Stimulated activated CD8-positive, alpha-beta memory T cell treated with anti-CD3 and anti-CD28 coated beads, Interleukin-7, amount 100 ng/mL, for 1 hour (primary cell): ENCODE measurements around the gene IFI6.
"Not testable (repeated sequence)": the region's sequence is repeated elsewhere in the genome, so short reads cannot be mapped to it uniquely, and the experiment has no call there.

Experiments
- DNase-seq, 2 donors: peaks; one replicate each; pipeline ENCODE4 v3.0.0-alpha.2; 2020; ENCODE audit warnings: low read depth in 2 of 2

Gene IFI6

DNA sequence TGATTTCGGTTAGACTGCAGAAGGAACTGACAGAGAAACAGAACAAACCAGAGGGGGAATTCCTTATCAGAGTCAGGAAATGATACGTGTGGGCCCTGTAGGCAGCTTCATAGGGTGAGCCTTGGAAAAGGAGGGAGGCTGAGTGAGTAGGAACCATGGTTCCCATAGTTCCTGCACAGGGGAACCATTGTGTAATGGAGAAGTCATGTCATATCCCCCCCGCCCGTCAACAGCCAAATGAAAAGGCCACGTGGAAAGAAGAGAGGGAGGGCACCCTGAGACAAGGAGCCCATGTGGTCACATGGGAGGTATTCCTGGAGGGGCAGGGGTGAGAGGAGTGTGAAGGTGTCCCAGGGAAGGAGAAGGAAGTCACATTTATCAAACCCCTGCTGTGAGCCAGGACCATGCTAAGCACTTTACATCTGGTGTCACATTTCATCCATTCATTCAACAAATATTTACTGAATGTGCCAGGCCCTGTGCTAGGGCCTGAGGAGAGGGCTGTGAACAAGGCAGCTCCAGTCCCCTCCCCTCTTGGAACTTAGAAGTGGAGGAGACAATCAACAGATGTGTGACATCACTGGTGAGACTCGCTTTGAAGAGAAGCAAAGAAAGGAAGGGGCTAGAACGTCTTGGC lies 21.3 kb downstream of the IFI6 start:
- no peak for DNase-seq

DNA sequence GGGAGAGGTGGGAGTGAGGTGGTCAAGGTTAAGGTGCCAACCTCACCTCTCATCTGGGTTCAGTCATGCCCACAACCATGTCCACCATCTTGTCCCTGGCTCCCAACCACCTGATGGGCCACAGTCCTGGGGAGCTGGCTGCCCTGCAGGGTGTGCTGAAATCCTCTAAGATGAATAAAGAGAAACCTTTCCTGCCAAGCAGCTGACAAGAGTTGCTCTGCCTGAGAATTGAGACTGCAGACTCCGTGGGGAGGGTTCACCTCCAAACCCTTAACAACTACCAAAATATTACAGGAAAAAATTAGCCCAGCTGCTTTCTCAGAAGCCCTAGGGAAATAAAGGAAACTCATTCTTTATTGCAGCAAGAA lies 21.8 kb downstream of the IFI6 start:
- DNase-seq = no peak

DNA sequence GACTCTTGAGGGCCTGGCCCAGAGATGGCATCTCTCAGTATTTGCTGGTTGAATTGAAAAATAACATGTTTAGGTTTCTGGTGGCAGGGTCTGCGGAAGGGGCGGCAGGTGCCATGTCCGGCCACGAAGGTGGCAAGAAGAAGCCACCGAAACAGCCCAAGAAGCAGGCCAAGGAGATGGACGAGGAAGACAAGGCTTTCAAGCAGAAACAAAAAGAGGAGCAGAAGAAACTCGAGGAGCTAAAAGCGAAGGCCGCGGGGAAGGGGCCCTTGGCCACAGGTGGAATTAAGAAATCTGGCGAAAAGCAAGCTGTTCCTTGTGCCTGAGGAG lies 22.7 kb downstream of the IFI6 start:
- no peak for DNase-seq

DNA sequence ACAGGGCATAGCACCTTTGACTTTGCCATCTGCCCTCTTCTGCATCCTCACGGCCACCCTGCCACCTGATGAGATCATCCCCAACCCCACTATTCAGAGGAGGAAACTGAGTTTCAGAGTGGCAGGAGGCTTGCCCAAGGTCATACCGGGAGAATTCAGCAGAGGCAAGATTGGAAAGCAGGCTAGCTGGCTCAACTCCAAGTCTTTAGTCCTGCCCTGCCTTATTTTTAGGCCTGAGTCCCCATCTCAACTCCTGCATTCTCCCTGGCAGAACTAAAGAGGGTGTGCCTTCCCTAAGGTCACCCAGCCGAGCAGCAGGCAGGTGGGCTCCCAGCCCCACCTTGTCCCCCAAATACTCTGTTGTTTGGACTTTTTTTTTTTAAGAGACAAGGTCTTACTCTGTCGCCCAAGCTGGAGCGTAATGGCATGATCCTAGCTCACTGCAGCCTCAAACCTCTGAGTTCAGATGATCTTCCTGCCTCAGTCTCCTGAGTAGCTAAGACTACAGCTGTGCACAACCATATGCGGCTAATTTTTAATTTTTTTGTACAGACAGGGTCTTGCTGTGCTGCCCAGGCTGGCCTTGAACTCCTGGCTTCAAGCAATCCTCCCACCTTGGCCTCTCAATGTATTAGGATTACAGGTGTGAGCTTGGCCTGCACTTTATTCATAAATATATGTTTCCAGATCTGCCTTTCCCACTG lies 23.2 kb downstream of the IFI6 start:
- no peak for DNase-seq

DNA sequence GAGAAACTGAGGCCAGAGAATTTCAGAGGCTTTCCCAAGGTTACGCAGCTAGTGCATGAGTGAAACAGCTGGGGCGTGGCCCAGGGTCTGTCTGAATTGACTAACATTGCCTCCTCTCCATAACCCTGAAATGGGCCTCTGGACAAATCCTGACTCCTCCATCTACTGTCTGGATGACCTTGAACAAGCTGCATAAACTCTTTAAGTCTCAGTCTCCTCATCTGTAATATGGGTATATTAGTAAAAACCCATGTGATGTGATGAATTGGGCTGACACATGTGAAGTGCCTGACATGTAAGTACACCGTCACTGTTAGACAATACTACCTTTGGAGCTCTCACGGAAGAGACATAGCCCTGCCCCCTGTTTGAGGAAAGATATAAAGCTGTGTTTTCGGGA lies 24.7 kb downstream of the IFI6 start:
- no peak for DNase-seq

DNA sequence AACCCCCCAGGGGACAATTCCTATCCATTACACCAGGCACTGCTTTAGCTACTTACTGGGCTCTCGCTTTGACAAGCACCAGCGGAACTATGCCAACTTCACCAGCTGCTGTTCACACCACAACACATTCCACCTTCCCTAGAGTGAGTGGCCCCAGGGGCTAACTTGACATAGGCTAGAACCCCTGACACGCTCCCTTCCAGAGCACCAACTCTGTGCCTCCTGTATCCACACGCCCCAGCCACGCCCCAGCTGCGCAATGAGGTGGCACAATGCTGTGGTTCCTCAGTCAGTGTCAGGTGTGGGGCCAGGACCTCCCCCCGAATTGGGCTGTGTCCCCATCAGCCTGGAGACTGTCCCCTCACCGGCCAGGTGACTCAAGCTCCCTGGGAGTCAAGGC lies 25.3 kb downstream of the IFI6 start:
- no peak for DNase-seq

DNA sequence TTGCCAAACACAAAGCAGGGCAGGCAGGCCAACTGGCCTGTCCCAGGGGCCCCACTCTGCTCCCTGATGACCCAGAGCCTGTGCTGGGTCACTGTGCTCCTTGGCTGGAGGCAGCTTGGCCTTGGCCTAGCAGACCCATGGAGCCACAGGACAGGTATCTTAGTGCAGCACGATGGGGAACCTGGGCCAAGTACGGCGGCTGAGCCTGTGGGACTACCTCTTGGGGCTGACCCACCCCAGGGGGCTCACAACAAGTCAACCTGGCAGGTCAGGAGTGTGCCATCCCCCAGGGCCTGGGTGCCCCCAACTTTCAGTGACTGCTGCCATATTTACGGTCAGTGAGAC lies 26.9 kb downstream of the IFI6 start:
- DNase-seq = no peak

DNA sequence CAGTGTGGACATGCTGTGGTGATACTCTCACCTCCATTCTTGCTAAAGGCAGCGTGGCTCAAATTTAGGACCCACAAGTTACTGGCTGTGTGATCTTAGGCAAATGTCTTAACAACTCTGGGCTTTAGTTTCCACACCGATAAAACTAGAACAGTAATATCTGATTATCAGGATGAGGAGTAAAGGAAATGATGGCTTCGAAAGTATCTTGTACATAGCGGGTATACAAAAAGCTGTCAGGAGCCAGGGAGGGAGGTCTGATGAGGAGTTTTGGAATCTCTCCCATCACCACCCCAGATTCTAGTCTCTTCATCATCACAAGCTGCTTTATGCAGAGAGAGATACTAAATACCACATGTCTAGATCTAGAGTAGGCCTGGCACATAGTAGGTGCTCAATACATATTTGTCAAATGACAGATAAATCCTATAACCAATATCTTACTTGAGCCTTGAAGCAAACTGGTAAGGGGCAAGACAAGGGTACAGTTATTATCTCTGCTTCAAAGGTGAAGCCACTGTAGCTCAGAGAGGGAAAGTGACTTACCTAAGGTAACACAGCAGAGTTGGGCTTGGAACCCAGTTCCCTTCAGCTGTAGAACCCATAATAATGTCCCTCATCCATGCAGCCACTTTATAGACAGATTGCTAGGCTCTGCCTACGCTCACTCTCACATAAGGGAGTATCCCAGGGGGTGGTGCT lies 27.5 kb downstream of the IFI6 start:
- no peak for DNase-seq

DNA sequence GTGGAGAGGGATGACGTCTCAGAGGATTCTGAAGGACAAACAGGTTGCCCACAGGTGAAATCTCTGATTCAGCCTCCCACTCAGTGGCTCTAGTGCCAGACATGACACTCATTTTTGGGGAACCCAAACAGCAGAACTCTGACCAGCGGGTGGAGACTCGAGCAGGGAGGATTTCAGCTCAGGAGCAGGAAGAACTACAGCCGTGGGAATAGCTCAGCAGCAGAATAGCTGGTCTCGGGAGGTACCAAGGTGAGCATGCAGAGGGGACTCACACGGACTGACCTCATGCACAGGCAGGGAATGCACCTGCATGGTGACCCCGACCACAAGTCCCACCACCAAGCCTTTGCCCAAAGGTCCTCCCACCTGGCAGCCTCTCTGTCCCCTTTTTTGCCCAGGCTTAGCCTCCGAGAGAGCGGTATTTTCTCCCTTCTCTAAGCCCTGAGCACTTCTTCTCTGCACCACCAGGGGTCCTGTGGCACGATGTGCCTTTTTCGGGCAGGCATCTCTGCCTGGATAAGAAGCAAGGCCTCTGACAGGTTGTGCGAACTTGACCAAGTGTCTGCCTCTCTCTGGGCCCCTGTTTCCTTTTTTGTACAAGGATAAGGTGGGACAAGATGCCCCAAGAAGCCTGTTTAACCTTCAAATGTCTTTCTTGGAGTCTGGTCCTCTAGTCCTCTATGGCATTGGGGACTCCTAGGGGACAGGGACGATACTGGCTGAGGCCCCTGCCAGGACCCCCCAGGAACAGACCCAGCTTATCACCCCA lies 28.2 kb downstream of the IFI6 start:
- peak in 1 of 2 donors; percentile 54 for DNase-seq

DNA sequence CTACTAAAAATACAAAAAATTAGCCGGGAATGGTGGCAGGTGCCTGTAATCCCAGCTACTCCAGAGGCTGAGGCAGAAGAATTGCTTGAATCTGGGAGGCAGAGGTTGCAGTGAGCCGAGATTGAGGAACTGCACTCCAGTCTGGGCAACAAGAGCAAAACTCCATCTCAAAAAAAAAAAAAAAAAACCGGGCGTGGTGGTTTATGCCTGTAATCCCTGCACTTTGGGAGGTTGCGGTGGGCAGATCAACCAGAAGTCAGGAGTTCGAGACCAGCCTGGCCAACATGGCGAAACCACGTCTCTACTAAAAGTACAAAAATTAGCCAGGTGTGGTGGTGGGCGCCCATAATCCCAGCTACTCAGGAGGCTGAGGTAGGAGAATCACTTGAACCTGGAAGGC lies 31.5 kb downstream of the IFI6 start:
- not testable (repeated sequence) for DNase-seq

DNA sequence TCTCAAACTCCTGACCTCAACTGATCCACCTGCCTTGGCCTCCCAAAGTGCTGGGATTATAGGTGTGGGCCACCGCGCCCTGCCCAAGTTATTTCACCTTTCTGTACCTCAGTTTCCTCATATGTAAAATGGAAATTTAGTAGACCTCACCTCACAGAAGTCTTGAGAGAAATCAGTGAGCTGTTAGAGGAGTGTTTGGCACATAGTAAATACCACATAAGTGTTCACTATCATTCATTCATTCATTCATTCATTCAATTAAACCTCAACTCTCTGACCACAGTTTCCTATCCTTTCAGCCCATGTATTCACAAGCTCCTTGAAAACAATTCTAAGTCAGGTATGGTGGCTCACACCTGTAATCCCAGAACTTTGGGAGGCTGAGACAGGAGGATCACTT lies 33.2 kb downstream of the IFI6 start:
- no peak for DNase-seq

DNA sequence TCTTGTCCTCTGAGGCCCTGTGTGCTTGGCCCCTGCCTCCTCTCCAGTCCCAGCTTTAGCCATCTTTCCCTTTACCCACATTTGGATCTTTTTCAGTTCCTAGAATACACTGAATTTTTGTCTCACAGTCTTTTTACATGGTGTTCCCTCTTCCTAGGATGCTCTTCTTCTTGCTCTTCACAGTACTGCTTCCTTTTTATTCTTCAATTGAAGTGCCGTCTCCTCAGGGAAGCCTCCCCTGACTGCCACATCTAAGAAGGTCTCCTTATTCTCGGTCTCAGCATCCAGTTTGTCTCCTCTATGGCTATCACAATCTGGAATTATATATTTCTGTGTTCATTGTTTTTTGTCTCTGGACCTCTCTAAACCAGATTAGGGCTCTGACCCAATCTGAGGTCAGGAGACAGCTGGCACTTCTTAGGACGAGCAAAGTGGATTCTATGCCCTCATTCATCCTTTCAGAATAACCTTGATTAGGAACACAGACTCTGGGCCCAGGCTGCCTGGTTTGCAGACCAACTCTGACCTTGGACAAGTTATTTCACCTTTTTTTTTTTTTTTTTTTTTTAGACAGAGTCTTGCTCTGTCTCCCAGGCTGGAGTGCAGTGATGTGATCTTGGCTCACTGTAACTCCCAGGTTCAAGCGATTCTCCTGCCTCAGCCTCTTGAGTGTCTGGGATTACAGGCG lies 33.8 kb downstream of the IFI6 start:
- DNase-seq = no peak

DNA sequence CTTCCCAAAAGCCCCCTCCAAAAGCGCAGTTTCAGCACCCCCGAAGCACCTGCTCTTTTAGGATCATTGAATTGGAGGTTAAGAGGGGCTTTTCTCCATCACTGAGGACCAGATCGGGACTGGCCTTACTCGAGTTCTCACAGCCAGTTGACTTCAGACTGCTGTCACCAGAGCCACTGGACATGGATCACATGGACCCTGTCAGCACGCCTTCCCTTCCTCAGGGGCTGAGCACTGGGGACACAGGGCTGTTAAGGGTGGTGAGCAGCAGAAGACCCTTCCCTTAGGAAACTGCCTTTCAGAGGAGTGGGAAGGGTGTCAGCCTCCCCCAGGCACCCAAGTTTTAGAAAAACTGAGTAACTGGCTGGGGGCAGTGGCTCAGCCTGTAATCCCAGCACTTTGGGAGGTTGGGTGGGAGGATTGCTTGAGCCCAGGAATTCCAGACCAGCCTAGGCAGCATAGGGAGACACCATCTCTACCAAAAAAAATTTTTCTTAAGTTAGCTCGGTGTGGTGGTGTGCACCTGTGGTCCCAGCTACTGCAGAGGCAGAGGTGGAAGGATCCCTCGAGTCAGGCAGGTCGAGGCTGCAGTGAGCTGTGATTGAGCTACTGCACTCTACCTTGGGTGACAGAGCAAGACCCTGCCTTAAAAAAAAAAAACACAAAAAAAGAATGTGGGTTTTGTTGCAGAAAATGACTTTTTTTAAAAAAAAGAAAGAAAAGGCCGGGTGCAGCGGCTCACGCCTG lies 36.4 kb downstream of the IFI6 start:
- DNase-seq = no peak

DNA sequence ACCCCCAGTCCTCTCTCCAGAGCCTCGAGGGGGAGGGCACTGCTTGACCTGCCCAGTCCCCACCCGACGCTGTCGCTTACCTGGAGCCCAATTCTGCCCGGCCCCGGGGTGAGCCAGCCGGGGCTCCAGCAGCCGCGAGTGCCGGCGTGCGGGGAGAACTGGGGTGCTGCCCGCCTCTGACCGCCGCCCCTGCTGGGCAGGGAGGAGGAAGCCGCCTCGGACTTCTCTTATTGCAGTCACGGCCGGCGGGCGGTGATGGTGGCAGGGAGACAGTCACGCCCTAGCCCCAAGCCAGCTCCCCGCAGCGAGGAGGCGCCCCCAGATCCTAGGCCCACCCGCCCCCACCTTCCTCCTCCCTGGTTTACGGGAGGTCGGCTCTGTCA lies 37.0 kb downstream of the IFI6 start, which contains the start of gene FGR:
Gene FGR, minus strand, starts transcription at position 201 of the 383 bp plus-strand sequence. CDS start 11,269 bp downstream, outside the sequence.
- no peak for DNase-seq

DNA sequence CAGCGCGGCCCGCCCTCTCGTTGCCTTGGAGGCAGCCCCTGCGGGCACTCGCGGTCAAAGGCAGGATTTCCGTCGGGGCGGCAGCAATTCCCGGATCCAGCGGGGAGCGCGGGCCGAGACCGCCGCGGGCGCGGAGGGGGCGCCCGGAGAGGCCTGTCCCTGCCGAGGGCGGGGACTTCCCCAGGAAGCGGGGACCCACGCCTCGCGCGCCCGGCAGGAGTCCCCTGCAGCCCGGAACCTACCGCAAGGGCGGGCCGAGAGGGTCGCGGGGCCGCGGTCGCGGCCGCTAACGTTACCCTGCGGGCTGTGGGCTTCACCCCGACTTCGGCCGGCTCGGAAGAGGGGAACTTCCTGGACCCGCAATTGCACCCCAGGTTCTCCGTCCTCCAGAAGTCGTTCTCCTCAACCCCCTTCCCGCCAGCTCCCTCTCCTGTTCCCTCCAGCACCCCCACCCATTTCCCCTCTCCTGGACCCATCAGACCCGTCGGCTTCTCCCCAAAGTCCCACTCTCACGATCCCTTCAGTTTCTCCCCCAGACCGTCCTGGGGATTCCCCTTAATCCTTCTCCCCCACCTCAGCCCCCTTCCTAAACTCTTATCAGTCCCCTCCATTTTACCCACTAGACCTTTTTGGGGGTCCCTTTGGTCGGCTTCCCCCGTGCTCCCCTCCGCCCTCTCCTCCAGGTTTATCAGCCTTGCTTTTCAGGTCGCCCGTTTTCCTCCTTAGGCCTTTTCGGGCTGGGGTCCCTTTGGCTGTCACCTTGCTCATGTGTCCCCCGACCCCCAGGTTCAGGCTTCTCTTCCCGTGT lies 37.6 kb downstream of the IFI6 start:
- DNase-seq = peak in 1 of 2 donors; percentile 23

DNA sequence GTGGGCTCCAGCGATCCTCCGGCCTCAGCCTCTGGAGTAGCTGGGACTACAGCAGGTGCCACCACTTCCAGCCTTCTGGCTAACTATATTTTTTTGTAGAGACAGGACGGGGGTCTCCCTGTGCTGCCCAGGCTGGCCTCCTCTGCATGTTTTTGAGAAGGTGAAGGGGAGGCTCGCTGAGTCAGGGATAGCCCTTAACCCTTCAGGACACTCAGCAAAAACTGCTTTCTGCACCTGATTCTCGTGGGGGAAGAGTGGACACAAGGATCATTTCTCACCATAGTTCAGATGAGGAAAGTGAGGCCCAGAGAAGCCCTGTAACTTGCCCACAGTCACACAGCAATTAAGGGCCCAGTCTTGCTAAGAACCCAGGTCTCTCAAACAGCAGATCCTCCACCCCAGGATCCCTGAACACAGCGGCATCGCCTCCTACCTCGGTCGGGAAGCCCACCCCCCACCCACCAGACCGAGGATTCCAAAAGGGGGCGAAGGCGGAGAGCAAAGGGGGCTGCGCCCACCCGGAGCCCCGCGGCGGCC lies 38.3 kb downstream of the IFI6 start:
- DNase-seq = no peak

DNA sequence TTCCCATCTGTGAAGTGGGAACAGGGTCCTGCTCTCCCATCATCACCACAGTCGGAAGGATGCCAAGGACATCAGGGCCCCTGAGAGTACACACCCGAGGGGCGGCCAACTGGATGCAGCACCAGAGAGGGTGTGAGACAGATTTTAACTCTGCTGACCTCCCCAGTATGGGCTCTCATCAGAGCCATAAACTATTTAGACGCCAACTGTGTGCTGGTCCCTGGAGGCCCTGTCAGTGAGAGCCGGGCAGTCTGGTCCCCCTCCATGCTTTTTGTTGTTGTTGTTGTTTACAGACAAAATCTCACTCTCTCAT lies 38.7 kb downstream of the IFI6 start:
- no peak for DNase-seq

DNA sequence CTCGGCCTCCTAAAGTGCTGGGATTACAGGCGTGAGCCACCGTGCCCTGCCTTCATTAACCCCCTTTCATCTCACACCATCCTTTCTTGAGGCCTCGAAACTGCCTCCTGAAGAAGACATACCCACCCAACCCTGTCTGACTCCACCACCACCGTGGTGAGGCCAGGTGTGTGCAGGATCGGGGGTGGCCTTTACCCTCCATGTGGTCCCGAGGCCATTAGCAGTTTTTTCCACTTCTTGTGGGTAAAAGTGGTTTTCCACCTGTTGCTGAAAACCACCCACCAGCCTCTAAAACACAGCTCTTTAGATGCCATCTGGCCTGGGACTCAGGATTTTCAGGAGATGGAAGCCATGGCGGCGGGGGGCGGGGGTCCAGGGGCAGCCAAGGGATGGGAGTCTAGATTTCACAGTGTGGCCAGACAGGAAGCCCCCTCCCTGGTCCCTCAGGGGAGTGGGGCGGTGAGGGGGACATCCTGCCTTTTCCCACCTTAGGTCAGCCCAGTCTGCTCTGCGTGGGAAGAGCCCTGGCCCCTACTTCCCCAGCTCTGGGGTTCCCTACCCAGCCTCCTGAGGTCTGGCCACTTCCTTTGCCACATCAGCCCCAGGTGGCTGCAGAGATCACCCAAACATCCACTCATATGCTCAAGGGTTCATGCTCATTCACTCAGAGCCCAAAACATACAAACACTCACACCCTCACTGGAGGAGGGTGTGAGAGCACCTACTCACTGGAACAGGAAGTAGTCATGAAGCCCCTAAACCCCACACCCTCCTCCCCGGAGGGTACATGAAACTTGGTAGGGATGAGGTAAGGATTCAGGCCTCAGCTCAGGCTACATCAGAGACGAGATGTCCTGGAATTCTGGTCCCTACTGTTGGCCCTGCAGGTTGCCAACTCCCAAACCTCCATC lies 39.4 kb downstream of the IFI6 start:
- no peak for DNase-seq

DNA sequence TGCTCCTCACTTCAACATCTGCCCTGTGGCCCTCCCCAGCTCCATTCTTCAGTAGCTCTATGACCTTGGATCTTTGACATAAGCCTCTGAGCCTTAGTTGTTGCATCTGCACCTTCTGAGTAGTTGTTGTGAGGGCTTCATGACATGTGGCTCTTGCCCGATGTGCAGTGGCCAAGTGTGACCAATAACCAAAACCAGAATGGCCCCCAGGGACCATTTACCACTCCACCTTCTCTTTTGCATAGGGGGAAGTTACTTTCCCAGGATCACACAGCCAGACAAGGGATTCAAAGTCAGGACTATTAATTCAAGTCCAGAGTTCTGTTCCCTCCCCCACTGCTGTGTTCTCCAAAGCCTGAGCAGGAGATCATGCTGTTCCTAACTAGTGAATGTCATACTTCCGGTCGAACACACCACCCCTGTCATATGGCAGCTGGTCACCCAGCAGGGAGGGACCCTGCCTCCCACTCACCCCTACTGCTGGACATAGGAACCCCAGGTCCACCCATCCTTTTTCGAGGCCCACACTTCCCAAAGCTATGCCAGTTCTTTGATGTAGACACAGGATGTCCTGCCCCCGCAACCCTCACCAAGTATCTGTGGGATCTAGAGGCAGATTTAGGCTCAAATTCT lies 41.0 kb downstream of the IFI6 start:
- no peak for DNase-seq
